HG03432 (cell line): ENCODE data around the gene PVALEF.

Source experiments
- ATAC-seq: cut with Tn5 transposase; IDR thresholded peaks from one replicate; pipeline ENCODE4 v1.9.1; 2021; ENCODE audit warnings: mild to moderate bottlenecking, moderate library complexity; ENCODE audit not compliant: unreplicated experiment

The PVALEF gene

DNA sequence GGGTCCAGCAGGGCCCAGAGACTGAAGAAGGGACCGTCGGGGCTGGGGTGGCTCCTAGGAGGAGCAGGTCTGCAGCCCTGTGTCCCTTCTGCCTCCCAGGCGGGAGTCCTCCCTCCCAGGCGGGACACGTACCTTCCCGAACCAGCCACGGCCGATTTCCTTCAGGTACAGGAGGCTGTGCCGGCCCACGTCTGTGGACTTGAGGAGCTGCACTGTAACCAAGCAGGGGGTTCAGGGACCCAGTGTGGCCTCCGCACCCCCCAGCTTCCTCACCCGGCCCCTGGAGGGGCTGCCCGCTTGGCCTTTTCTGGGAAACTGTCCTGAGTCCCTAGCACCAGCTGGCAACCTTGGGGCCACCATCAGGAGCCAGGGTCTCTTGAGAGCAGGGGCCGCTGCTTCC, 37.0 kb upstream of the PVALEF start:
- ATAC-seq, result no peak

DNA sequence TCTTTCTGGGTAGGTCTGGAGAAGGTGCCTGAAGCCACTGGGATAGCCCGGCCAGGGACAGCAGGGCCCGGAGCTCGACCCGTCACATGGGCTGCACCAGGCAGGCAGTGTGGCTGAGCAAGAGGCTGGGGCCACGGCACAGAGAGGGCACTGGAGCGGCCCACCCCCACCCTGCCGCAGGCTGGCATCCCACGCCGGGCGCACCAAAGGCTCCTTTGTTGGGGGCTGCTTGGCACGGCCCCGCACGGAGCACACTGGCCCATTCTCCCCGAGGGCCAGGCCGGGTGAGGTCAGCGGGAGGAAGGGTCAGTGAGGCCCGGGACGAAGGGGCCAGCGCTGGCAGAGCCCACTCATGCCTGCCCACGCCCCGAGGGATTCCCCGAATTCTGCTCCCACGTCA, 36.5 kb upstream of the PVALEF start:
- ATAC-seq, result no peak

DNA sequence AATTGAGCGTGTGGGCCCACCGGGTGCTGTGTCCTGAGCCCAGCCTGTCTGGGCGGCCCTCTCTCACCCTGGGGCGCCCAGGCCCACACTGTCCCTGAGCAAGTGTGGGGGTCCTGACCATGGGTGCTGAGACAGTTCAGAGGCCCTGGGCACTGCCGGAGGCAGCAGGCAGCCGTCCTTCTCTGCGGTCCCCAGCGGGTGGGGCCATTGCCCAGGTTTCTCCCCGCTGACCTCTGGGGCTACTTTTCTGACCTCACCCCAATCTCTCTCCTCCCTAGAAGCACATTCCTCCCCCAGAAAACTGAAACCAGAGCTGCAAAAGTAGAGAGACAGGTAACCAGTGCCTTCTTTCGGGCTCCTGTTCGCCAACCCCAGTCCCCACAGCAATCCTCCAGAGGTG, 36.0 kb upstream of the PVALEF start:
- ATAC-seq, result no peak

DNA sequence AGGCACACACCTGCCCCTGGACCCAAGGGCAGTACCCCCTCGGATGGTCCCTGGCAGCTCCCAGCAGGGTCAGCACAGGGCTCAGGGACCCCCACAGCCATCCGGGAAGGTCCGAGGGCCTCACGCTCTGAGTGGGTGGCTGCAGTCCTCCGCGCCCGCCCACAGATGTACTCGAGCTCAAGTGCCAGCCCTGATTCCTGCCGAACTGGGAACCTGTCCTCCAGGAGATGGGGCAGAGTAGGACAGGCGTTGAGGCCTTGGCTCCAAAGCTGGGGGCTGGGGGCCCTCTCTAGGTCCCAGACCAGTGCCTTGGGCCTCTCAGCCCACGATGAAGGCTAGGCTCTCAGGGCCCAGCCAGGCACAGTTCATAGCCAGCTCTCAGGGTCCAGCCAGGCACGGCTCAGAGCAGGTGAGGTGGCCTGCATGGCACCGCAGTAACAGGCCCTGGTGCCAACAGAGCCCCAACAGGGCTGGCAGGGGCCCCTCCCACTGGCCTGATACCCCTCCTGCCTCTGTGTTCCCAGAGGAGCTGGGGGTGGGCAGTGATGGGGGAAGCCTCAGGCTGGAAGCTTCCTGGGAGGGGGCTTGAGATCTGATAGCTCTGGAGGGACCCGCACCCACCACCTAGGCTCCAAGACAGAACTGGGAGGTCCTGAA, 35.5 kb upstream of the PVALEF start:
- no peak for ATAC-seq

DNA sequence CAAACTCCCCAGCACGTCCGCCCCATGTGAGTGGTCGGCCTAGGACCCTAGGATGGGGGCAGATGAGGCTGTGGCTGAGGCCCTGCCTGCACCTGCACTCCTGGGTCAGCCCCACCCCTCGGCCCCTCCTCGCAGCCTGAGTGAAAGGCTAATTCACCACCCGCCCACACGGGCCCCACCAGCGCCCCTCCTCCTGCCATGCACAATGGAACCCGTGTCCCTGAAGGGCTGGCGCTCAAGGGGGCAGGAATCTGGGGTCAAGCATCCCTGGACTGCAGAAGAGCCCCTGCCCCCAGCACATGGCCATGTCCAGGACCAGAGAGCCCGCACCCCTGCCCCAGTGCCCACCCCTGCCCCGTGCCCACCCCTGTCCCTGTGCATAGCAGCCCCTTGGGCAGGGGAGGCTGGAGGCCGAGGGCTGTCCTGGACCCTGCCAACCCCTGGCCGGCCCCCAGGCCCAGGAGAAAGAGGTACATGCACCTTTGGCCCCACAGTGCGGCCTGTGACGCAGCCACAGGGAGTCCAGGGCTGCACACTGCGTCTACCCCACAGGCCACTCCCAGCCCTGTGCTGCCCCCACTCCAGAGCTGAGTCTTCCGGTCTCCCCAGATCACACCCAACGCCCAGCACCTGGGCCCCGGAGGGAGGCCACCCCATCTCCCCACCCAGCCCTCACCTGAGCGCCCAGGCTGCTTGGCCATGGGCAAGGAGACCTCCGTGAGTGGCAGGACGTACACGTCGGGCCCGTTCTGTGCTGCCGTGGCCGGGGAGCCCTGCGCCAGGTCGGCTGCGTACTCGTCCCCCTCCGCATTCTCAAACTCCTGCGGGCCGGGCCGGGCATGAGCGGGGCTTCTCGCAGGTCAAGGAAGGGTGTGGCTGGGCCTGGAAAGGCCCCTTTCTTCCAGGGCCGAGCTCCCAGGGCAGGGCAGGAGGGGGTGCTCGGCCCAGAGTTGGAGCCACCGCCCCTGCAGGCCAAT, 34.6 kb upstream of the PVALEF start:
- ATAC-seq, result no peak

DNA sequence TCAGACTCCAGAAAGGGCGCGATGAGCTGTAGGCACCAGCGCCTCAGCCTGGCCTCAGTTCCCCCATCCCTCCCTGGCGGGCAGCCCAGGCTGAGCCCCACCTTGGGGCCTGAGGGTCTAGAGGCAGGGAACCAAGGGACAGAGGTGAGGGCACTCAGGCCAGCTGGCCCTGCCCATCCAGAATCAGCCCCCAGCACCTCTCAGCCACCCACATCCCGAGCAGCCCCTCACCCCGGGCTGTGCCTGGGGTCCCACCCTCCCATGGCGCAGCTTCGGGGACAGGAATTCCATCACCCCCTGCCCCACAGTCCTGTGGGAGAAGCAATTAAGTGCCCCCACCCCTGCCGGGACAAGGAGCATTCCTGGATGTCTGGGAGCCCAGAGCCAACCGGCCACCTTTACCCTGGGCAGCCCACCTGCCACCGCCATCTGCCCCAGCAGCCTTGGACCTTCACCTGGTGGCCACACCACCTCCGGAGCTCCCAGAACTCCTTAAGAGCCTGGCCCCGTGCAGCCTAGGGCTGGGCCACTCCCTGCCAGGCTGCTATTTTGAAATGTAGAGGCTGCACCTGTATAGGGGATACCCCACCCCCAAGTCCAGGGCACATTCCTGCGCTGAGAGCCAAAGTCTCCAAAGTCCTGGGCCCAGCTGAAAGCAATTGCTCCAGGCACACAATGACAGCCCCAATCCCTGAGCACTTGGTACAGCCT, 33.7 kb upstream of the PVALEF start:
- ATAC-seq, result no peak

DNA sequence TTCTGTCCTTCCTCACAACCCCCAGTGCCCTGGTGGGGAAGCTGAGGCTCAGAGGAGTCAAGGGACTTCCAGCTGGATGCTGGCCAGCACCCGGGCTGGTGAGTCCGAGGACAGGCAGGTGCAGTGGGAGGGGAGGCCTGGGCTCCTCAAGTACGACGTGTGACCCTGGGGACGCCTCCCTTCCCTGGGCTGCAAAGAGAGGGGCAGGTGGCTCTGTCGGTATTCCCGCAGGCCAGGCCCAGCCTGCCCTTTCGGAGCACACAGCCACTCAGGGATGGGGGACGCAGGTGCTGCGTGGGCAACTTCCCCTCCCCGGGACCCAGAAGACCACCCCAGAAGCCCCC, 33.1 kb upstream of the PVALEF start:
- ATAC-seq, result no peak

DNA sequence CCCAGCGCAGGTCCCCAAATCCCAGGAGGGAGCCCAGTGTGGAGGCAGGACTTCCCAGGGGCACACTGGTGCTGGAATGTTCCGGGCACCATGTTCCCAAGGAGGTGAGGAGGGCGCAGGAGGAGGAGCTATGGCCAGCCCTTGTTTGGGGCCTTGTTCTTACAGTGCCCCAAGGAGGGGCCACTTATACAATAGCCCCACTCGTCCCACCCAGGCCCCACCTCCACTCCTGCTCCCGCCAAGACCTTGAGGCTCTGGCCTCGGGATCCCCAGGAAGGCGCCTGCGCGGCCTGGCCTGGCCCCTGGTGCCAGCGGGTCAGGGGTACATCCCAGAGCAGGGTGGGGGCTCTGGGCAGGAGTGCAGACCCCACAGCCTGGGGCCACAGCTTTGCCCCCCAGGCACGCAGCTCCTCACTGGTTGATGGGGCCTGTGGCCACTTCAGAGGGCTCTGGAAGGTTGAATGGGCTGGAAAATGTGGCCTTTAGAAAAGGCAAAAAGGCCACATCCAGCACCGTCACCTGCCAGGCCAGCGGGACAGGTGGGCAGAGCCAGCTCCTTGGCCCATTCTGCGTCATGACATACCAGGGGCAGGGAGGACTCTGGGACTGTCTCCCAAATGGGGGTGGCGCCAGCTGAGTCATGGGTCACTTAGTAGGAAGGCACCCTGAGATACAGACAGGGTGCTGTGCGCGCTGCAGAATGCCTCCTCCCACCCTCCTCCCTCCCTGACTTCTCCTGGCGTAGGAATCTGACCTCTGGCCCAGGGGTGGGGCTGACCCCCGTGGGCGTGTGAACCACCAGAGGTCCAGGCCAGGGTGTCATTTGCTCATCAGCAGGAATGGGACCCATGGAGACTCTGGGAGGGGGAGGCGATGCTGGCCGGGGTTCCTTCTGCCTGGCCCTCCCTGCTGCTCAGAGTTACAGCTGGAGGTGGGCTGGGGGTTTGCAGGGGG, 32.3 kb upstream of the PVALEF start:
- no peak for ATAC-seq

DNA sequence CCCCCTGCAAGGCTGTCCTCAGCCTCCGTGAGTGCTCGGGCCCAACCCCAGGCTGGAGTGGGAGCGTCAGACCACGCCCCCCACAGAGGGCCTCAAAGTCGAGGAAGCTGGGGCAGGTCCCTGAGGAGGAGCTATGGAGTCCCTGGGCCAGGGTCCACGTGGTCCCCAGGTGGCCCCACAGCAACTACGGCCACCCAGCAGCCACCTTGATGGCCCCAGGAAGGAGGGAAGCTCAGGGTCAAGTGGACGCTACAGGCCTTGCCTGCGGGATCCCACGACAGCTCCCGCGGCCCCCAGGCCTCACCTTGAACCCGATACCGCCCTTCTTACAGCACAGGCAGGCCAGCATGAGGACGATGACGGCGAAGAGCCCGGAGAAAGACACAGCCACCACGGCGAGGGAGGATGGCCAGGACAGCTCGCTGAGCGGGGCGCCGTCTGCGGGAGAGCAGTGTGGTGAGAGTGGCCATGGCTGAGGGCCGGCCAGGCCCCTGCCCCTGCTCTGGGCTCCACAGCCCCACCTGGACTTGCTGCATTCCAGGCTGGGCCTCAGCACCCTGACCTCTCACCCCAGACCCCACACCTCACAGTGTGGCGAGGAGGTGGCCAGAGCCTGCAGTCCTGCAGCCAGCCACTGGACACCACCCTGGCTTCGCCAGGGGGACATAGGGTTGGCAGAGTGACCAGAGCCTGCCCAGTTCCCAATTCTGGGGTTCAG, 31.1 kb upstream of the PVALEF start:
- ATAC-seq, result no peak

DNA sequence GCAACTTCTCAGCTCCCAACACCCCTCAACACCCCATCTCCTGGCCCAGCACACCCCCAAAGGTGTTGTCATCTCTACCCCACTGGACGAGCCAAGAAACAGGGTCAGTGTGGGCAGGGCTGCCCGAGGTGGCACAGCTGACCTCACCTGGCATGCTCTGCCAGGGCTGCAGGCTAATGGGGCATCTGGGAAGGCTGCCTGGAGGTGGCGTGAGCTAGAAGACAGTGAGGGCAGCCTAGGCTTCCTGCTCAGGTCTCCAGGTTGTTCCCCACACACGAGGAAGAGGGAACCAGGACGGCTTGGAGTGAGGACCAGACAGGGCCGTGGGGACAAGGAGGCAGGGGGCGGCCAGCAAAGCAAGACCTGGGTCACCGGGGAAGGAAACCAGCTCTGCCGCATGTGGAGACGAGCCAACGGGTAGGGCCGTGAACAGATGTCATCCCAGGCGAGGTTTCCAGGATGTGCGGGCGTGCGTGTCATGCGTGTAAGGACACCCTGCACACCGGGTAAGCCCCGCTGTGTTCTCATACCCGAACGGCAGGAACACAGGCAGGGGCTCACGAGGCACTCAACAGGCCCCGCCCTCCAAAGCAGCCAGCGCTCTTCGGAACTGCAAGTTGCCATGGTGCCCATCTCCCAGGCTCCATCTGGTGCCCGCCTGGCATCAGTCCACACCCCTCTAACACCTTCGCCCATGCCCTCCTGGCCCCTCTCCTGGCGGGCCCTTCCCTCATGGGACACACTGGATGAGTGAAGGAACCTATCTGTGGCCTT, 29.6 kb upstream of the PVALEF start:
- ATAC-seq, result no peak

DNA sequence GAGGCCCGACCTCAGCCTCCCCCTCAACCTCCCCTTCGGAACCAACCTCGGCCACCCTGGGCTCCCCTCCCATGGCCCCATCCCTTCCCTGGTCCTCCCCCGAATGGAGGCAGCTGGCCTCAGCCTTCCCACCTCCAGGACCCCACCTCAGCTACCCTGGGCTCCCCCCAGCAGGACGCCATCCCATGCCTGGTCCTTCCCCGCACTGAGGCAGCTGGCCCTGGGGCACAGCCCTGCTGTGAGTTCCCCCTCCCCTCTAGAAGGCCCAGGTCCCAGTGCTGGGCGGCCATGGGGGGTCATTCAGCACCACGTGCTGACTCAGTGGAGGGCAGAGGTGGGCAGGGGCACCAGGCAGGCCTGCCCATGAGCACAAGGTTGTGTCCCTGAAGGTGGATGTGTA, 28.9 kb upstream of the PVALEF start:
- ATAC-seq, result no peak

DNA sequence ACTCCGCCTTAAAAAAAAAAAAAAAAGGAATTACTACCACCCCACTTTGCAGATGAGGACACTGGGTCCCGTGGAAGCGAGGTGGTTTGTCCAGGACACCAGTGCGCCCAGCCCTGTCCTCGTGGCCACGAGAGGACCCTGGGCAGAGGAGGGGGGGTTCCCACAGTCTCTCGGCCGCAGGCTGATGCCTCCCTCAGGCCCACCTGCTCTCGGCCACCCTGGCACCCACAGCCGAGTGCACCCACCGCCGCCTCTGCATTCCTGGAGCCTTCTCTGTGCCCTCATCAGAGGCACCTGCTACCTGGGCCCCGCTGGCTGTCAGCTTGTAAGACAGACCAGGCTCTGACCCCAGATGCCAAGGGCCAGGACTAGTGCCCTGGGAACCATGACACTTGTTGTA, 28.1 kb upstream of the PVALEF start:
- no peak for ATAC-seq

DNA sequence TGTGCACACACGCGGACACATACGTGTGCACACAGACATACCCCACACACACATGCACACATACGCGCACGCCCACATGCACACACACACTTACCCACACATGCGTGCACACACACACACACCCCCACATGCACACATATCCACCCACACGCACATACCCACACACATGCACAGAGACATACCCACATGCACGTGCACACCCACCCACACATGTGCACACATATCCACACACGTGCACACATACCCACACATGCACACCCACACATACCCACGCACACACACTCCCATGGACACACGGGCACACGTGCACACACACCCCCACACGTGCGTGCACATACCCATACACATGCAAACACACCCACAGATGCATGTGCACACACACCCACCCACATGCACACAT, 27.2 kb upstream of the PVALEF start:
- ATAC-seq, result no peak

DNA sequence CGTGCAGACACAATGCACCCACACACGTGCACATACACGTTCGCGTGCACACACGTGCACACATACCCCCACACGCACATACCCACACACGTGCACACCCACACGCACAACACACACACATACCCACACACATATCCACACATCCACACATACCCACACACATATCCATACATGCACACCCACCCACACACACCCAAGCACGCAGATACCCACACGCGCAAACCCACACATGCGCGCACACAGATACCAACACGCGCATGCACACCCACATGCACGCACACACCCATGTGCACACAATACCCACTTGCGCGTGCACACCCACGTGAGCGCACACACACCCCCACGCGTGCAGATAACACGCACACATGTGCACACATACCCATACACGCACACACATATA, 26.8 kb upstream of the PVALEF start:
- no peak for ATAC-seq

DNA sequence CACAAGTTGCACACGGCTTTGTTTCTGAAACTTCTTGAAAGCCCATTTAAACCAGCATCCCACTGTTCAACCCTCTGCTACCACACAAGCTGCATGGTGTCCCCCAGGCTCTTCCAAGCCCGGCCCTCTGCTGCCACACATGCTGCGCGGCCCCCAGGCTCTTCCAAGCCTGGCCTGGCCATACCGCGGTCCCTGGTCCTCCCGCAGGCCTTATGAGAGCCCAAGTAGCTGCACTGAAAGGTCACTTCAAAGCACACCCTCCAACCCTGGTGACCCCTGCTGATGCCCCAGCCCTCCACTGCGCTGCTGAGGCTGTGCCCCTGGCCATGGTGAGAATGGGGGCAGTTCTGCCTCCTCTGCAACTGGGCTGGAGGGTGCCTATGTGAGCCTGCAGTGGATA, 25.9 kb upstream of the PVALEF start:
- ATAC-seq, result no peak

DNA sequence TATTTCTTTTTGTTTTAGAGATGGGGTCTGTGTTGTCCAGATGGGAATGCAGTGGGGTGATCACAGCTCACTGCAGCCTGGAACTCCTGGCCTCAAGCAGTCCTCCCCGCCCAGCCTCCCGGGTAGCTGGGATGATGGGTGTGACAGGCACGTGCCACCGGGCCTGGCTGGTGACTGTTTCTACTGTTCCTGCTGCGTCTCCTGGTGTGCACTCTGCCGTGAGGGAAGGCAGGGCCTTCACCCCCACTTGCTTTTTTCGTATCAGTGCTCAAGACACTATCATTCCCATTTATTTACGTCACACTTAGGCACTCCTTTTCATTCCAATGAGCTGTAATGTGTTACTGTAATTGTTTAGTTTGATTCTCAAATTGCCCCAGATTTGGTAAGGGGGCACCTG, 25.3 kb upstream of the PVALEF start:
- no peak for ATAC-seq

DNA sequence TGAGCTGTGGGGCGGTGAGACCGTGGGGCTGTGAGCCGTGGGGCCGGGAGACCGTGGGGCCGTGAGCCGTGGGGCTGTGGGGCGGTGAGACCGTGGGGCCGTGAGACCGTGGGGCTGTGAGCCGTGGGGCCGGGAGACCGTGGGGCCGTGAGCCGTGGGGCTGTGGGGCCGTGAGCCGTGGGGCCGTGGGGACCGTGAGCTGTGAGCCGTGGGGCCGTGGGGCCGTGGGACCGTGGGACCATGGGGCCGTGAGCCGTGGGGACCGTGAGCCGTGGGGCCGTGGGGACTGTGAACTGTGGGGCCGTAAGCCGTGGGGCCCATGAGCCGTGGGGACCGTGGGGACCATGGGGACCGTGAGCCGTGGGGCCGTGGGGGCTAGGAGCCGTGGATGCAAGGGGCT, 24.6 kb upstream of the PVALEF start:
- ATAC-seq, result no peak

DNA sequence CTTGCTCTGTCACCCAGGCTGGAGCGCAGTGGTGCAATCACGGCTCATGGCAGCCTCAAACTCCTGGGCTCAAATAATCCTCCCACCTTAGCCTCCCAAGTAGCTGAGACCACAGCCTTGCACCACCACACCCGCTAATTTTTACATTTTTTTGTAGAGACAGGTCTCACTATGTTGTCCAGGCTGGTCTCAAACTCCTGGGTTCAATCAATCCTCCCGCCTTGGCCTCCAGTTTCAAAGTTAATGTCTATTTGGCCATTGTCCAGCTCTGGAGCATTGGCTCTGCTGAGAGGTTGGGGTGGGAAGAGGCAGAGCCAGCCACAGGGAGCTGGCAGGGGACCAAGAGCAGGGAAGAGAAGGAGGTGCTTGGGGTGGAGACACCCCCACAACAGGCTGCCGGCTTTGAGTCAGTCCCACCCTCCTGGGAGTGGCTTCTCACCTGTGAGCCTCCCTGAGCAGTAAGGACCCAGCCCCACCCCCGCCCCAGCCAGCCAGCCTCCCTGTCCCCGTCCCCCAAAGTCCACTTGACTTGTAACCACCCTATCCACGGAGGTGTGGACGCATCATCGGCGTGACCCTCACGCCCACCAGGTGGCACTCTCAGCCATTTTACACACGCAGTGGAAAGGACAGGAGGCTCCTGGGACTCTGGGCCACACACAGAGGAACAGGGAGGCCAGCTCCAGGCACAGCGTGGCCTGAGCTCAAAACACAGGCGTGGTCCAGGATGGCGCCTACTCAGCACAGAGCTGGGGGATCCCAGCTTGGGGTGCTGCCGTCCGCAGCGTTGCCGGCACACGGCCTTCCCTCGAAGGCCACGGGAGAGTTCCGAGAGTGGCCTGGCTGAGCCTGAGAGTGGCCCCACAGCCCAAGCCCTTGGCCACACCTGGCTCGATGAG, 22.8 kb upstream of the PVALEF start:
- ATAC-seq, result no peak

DNA sequence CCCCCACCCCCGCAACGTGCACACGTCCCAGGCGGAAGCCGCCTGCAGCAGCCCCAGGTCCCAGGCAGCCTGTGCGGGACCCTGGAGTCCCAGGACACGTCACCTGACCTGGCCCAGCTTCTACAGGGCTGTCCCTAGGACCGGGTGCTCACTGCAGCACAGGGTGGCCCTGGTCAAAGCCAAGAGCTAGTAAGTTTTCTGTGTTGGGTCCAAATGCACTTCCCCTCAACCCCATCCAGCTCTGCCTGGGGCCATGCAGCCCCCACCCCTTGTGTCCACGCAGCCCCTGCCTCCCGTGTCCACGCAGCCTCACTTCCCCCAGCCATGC, 22.1 kb upstream of the PVALEF start:
- no peak for ATAC-seq
